HG02642 (cell line): ENCODE results near the gene USH1C.

ENCODE experiments used
- ATAC-seq: cut with Tn5 transposase; IDR thresholded peaks from one replicate; pipeline ENCODE4 v1.9.1; 2021; ENCODE audit warnings: mild to moderate bottlenecking; ENCODE audit not compliant: unreplicated experiment, poor library complexity

The USH1C gene

DNA sequence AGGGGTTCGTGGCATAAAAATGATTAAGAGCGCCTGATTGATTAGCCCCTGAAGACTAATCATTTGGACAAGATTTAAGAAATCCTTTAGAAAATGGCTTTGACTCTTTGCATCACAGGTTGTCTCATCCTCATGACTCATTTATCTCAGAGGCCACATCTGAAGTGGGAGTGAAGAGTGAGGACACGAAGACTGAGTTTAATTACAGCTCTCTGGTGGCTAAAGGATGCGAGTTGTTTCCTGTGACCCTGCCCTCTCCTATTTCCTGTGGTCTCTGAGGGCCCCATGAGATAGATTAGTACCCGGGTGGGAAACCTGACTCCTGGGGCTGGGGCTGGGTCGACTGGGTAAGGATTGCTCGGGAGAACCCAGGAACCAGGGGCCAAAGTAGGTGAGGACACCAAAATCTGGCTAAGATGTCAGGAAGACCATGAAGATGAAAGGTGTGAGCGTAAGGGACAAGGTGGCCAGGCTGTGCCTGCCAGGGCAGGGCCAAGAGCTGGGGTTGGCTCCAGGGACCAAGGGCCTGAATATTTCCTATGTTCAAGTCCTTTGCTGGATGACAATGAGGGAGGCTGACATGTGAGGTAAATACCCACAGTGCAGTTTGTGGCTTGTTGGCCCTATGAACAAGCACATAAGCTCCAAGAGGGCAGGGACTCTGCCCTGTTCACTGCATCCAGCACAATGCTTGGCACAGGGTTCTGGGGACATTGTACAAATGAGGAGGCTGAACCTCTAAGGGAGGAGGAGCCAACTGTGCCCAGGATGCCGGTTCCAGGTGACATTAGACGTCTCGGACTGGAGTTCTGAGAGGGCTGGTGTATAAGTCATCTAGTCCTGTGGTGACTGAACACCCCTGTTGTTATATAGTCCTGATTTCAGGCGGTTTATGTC is 6.5 kb upstream of the USH1C start:
- no peak for ATAC-seq

DNA sequence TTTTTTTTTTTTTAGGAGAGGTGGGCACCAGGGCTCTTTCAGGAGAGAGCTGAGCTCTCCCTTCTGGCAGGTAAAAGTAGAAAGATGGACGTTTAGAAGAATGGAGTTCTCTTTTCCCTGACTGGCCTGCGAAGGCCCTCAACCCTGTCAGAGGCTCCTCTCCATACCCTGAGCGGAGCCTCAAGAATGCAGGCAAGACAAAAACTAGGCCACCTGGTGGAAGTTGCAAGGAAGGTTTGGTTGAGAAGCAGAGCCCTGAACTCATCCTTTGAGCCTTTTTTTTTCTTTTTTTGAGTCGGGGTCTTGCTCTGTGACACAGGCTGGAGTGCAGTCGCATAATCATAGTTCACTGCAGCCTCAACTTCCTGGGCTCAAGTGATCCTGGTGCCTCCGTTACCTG is 4.2 kb upstream of the USH1C start:
- no peak for ATAC-seq

DNA sequence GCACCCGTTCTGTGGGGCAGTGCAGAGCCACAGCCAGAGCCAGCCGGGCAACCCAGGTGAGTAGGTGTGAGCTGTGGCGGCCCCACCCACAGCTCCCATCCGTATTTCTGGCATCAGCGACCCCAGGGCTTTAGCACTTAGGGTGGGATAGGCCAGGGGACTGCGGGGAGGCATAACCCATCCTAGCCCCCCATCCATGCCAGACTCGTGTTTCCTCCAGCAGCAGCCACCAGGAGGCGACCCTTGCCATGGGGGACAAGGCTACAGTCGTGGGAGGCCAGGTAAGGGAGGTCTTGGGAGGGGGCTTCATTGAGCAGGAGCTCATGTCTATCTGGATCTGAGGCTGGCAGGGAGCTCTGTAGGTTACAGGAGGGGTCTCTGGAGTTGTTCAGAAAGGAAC is 3.7 kb upstream of the USH1C start:
- ATAC-seq, result no peak

DNA sequence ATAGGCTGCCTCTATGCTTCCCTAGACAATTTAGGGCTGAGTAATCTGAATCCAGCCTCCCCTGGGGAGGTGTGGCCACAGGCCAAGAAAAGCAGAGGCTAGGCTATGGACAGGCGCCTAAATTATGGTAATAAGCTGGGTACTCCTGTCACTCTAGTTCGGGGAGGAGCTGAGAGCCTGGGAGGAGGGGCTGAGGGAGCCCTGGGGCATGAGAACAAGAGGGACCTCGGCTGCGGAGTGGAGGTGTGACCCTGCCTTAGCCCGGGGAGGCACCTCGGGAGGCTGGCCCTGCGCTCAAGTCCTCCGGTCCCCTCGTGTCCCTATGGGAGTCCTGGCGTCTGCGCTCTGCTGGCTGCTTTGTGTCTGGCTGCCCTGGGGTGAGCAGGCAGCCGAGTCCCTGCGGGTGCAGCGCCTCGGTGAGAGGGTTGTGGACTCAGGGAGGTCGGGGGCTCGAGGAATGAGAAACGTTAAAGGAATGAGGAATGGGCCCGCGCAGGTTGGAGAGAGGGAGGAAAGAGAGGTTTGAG is 2.9 kb upstream of the USH1C start, which contains the start of gene OTOG:
Gene OTOG, plus strand, starts transcription at position 209 of the 527 bp plus-strand sequence. Its CDS starts 114 bp downstream, at position 323.
- ATAC-seq, result no peak

DNA sequence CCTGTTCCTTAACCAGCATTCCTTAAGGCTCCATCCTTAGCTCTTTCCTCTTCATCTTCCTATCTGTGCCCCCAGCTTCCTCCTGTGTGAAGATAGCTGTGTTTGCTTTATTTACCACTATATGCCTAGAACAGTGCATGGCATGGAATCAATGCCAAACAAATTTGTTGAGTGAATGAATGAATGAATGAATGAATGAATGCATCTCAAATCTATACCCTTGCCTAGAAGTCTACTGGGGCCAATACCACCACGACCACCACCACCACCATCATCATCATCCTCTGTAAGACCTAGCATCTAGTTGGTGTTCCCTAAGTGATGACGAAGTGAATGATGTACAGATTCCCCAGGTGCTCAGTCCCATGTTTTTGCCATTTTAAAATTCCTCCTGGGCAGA is 2.0 kb upstream of the USH1C start:
- no peak for ATAC-seq

DNA sequence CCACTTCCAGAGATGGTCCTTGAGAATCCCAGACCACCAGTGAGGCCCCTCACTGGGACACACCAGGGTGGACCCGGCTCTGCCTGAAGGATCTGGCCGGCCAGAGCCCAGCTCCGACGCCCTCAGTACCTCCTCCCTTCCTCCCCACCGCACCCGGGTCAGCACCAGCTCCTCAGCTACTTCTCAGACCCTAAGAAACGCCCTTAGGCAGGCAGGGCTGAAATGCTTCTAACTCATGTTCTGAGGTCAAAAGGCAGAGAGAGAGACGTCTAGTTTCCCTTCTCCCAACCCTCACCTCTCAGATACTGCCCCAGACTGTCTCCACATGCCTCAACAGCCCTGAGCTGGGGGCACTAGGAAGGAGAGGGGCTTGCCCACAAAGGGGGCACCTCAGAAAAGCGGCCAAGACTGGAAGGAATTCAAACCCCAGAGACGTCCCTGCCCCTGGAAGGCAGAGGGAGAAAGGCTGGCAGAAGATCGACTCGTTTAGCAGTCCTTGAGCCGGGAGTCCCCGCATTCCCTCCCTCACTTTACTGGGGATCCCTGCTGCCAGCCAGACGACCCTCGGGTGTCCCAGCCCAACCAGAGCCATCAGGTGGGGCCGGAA is 539 bp downstream of the USH1C start:
- no peak for ATAC-seq

DNA sequence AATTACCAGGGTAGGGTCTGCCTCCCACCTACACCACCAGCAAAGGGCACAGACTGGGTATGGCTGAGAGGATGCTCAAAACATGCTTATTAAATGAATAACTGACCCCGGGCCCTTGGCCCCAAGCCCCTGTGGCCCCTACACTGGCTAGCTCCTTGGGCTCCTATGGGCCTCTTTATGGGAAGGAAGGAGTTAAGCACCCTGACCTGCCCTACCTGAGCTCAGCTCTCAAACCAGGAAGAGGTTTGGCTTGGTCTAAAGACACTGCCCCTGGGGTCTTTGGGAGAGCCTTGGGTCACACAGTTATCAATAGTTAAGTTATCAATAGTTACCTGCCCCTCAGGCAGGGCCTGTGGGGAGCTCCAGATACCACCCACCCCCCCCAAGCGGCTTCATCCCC is 1.2 kb downstream of the USH1C start:
- ATAC-seq, result no peak

DNA sequence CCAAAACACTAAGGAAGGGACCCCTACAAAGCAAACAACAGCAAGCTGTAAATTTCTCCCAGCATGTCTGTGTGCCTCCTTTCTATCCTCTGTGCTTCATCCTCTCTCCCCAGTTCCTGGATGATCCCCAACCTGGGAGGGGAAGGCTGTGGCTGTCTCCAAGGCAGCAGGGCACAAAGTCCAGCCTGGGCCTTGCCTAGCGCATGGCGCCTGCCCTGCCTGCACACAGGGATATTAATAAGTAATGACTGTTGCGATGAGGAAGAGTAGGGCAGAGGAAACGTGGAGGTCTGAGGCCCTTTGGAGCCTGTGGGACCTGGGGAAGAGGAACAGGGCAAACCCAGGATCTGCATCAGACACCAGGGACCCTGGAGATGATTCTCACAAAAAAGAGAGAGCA is 2.0 kb downstream of the USH1C start:
- ATAC-seq, result no peak

DNA sequence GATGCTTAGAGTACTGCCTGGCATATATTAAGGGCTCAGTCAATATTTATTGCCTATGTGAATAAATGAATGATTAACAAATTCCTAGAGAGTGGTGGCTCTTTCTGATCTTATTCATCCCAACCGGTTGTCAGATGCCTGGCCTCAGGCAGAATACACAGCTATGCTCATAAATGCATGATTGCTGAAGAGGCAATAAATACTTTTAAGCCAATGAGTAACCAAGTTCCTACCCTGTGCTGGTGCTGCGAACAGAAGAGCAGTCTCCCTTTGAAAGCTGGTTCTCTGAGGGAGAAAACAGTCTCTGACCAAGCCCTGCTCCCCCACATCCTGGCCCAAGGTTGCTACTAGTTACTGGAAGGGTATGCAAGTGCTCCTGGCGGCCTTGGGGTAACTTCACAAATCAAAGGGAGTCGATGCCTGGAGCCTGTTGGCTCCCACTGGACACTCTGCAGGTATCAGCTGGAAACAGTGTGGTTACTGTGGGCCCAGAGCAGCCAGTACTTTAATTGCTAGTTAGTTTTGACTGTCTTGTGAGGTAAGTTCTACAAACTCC is 2.8 kb downstream of the USH1C start:
- ATAC-seq, result no peak

DNA sequence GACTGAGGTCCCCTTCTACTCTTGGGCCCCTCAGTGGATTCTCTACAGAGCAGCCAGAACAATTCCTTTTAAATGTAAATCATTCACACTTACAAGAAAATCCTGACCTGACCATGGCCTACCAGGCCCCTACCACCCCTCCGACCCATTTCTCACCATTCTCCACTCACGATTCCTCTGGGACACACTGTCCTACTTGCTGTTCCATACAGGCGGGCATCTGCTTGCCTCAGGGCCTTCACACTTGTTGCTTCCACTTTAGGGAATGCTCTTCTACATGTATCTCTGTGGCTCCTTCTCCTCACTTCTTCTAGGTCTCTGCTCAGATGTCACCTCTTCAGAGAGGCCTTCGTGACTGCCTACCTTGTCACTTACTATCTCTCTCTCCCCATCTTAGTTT is 3.4 kb downstream of the USH1C start:
- no peak for ATAC-seq

DNA sequence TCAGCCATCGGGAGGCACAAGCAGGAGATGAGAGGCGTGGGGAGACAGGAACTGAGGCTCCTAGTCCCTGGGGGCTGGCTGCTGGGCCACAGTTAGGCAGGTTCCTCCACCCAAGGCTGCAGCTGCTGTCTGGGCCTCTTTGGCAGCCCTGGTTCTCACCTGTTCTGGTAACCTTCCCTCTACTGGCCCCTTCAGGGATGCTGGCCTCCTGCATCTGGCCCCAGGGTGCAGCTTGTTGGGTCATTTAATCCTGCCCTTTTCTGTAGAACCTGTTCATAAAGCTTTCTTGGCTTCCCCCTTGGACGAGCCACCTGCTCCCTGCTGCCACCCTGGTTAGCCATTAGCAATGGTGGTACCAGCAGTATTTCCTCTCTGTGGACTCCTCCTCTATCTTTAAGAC is 5.5 kb downstream of the USH1C start:
- ATAC-seq, result no peak

DNA sequence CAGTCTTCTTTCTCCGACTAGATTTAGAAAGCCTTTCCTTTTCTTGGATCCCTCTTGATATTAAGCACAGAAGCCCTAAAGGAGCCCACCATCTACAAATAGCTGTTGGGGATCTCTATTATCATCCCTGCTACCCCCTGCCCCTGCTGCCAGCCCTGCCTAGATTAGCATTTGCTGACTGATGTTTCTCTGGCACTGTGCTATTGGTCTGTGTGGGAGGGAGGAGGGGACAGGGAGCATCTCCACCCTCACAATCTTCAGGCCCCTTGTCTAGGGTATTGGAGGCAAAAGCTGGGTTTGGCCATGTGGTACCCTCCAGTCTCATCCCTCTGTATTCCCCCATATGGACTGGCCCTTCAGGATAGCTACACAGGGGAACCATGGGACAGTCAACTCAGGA is 6.2 kb downstream of the USH1C start:
- no peak for ATAC-seq

DNA sequence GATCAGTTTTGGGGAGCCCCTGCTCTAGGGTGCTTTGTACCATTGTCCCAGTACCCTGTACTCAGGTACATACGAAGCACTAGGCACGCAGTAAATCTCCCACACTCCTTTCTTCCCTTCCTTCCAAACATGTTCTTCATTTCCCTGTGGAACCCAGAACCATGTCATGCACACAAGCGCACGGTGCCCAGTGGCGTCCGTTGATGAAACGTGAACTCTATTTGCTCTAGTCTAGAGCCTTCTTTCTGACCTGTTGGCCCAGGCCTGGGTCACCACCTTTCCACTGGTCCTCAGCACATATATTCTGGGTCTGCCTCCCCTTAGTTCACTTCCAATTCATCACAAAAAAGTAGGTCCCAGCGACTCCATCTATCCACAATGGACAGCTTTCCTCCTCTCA is 7.0 kb downstream of the USH1C start:
- no peak for ATAC-seq

DNA sequence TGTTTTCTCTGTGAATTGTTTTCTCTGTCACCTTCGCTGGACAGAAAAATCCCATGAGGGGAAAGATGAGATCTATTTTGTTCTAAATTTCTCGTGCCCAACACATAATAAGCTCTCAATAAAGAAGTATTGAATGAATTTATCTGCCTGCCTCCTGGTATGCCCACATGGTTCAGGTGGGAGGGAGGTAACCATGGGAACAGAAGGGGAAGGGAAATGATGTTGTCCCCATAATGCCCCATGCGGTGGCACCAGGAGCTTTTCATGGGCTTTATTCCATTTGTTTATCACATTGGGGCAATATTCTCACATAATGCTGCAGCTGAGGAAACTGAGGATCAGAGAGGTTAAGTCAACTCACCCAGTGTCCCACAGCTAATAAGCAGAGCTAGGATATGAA is 8.7 kb downstream of the USH1C start:
- no peak for ATAC-seq

DNA sequence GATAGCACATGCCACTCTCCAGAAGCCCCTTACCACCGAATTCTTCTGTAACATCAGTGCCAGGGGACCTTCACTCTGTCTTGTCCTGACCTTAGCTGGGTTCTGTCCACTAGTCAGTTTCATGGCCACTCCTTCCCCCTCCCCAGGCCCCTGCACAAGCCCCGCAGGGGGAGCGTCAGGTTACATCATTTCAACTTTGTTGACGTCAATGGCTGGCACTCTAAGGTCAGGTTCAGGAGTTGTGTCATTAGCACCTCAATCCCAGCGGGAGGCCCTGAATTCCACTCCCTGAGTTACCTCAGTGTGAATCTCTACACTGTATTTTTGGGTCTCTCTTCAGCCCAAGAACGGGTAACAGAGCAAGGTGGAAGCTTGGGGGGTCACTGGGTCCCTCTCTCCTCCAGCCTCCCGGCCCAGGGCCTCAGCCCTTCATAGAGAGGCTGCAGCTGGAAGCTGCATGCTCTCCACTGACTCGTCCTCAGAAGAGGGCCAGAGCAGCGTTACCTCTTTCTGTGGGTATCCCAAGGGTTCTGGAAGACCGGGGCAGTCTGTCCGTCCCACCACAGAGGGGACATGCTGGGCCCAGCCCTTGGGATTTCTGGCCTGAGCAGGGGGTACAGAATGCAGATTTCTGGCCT is 10.3 kb downstream of the USH1C start:
- no peak for ATAC-seq

DNA sequence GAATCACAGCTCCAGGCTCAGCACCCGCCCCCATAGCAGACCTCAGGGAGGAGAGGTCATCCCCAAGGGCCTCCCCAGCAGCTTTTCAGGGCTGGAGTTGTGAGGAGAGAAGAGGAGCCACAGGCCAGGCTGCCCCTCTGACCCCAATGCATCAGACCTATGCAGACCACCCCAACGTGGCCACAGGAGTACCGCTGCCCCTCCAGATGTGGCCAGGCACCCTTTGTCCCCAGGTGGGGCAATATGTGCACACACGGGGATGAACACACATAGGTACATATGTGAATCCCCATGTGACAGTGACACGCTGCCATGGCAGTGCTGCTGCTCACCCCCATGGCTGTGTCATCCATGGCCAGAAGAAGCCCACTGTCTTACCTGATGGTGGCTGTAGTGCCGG is 10.9 kb downstream of the USH1C start:
- ATAC-seq, result no peak

DNA sequence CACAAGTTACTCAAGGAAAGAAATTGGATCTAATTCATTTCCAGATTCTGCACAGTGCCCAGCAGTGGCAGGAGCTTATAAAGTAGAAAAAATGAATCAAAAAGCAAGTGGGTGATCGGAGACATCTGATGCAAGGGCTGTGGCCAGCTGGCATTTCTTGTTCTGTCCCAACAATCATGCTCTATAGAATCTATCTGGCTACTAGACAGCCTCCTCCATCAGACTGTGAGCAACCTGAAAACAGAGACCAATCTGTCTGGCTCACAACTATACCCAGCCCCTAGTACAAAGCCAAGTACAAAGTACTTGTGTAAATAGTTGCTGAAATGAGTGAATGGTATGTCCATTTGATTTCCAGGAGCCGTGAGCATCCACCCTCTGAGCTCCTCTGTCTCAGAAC is 11.4 kb downstream of the USH1C start:
- no peak for ATAC-seq

DNA sequence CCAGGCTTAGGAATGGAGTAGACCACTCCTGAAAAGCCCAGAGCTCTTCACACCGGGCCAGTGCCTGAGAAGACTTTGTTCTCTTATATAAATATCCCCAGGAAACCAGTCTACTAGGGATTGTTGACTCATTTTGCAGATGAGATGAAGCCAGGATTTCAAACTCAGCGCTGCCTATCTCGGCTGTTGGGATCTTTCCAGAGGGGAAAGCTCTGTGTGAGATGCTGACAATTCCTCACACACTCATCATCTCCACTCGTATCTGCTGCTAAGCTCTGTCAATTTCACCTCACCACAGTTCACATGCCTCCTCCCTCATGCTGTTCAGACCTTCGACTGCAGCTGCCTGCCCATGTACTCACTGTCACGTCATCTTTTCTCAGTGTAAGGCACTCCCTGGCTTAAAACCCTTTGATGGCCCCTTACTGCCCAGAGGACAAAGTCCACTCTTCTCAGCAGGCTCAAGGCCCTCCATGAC is 12.5 kb downstream of the USH1C start:
- ATAC-seq, result no peak

DNA sequence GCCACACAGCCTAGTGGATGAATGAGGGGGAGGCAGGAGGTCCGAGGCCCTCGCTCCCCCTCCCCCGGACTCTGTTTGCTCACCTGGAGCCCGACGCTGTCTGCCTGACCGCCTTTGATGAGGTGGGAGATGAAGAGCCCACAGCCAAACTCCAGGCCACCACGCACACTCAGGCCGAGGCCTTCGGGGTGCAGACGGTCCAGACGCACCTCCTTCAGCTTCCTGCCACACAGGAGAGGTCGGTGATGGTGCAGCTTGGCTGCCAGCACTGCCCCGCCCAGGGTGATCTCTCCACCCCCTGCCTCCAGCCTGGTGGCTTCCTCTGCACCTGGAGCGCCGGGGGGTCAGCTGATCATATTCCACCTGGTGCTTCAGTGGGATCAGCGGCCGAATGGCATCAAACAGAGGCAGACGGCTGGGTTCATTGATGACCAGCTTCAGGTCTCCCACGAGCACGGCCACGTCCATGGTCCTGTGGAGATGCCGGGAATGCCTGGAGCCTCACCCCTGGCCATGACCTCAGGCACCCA is 13.1 kb downstream of the USH1C start:
- ATAC-seq, result no peak

DNA sequence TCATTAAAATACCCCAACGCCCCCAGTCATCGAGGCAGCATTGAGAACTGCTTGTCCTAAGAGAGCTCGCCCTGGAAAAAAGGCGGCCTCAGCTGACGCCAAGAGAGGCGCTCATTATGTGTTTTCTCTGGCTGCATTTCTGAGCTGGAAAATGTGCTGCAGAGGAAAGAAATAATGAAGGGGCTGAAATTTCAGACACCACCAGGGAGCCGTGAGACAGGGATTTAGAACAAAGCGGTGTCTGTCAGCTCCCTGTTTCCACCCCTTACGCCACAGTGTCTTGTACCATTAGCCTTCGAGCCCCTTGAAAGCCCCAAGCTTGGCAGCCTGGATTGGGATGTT is 14.4 kb downstream of the USH1C start:
- ATAC-seq, result no peak
